ENCODE results near the gene GALNT1.

GRCh38 chr18:35755369-35755768 is 173.8 kb downstream of the GALNT1 start:
- no peak for TF ChIP-seq CTCF (IDR thresholded peaks at IDR 0.05 in 2 of 3, conservative IDR thresholded peaks at IDR 0.05 in 1 of 3; ENCODE audit: control insufficient read depth in 2 of 3, extremely low read depth in 1 of 3, insufficient read depth in 1 of 3, low read depth in 3 of 3, low read length in 3 of 3)
- TF ChIP-seq EZH2 (IDR thresholded peaks at IDR 0.05; ENCODE audit: borderline replicate concordance, control insufficient read depth, low read depth, low read length): no peak
- no peak for TF ChIP-seq YY1 (IDR thresholded peaks at IDR 0.05; ENCODE audit: low read depth, low read length)
- TF ChIP-seq SIN3A (IDR thresholded peaks at IDR 0.05; ENCODE audit: low read depth, low read length): no peak
- no peak for TF ChIP-seq USF2 (IDR thresholded peaks at IDR 0.05; ENCODE audit: borderline replicate concordance, low read depth, low read length)
- TF ChIP-seq BHLHE40 (IDR thresholded peaks at IDR 0.05; ENCODE audit: borderline replicate concordance in 1 of 2, low read depth in 2 of 2, low read length in 1 of 2): no peak
- TF ChIP-seq SMARCA5 (IDR thresholded peaks at IDR 0.05): no peak
